Spleen (tissue), 7 donors: Measurements from ENCODE around the gene BCL2.

ENCODE experiments used
- POLR2AphosphoS5 ChIP-seq, 3 donors: sonication (generic); formaldehyde crosslinking; IDR thresholded peaks; one replicate each; pipeline ENCODE4 v1.5.1; 2017; ENCODE audit warnings: antibody characterized with exemption in 3 of 3
- TF ChIP-seq, protein P1 (sequence below), 11 experiments: fragments of 200-600 bp in 7 of 11; fragments of 450-650 bp in 4 of 11; sonication (generic) in 4 of 11; IDR thresholded peaks in 8 of 11; conservative IDR thresholded peaks in 3 of 11; 1 replicate in 7 of 11; 2 replicates in 4 of 11; pipeline versions ENCODE4 v1.4.0 to v1.8.0; 2016 to 2021; ENCODE audit warnings: antibody characterized with exemption in 11 of 11, inconsistent platforms in 4 of 11, mild to moderate bottlenecking in 1 of 11
- donor health status: DM: no; HTN: no; CAD: no; lungs with moderate emphysema.
- donor health status: DM: no; HTN: no; CAD: no.
- donor health status: DM: no; HTN: no; CAD: no.

DNA sequence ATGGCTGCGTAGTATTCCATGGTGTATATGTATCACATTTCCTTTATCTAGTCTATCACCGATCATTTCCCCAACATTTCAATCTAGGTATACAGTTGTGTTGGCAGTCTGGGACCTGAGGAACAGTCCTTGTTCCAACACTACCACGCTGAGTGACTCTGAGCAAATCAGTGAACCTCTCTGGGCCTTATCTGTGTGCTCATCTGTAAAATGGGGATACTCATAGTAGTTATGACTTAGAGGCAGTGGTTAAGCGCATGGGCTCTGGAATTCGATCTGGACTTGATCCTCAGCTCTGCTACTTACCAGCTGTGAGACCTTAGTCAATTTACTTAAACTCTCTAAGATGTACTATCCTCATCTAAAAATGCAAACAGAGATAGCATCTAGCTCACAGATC is 85.1 kb downstream of the BCL2 start:
- TF ChIP-seq, protein P1, sequence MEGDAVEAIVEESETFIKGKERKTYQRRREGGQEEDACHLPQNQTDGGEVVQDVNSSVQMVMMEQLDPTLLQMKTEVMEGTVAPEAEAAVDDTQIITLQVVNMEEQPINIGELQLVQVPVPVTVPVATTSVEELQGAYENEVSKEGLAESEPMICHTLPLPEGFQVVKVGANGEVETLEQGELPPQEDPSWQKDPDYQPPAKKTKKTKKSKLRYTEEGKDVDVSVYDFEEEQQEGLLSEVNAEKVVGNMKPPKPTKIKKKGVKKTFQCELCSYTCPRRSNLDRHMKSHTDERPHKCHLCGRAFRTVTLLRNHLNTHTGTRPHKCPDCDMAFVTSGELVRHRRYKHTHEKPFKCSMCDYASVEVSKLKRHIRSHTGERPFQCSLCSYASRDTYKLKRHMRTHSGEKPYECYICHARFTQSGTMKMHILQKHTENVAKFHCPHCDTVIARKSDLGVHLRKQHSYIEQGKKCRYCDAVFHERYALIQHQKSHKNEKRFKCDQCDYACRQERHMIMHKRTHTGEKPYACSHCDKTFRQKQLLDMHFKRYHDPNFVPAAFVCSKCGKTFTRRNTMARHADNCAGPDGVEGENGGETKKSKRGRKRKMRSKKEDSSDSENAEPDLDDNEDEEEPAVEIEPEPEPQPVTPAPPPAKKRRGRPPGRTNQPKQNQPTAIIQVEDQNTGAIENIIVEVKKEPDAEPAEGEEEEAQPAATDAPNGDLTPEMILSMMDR (IDR thresholded peaks at IDR 0.05 in 8 of 11, conservative IDR thresholded peaks at IDR 0.05 in 3 of 11): no peak
- no peak for TF ChIP-seq POLR2AphosphoS5 (IDR thresholded peaks at IDR 0.05)
